ENCODE data around the gene VAMP5. TPM values are rescaled to one million over a fixed set of nuclear protein-coding genes. Genes with fewer than 3 reads are reported as not detected.
A peak's percentile ranks its signal among the peaks of the same experiment; 100 is the strongest.

VAMP5 gene
- total and polyA plus RNA-seq, 9 of the 15 experiments (the other 6 are each of a cell fraction or from before 2014, with no cell fraction given), result 0.54 to 1.9 (median 1.5) TPM; not detected in 2

- no peak for TF ChIP-seq SRSF1 (IDR thresholded peaks at IDR 0.05; ENCODE audit: low read depth, low read length)
- TF ChIP-seq NELFE (IDR thresholded peaks at IDR 0.05; ENCODE audit: insufficient read depth, insufficient read length), result no peak
- no peak for TF ChIP-seq HDAC6 (IDR thresholded peaks at IDR 0.05; ENCODE audit: low read depth, low read length)
- no peak for TF ChIP-seq TAF1 (IDR thresholded peaks at IDR 0.05; ENCODE audit: control insufficient read depth, extremely low read depth, insufficient read depth, low read length, severe bottlenecking)
- TF ChIP-seq ZBTB40 (IDR thresholded peaks at IDR 0.05), result no peak
- no peak for TF ChIP-seq ZBTB40 (CRISPR knock-in tag; IDR thresholded peaks at IDR 0.05)
- no peak for TF ChIP-seq NR2F6 (CRISPR knock-in tag; IDR thresholded peaks at IDR 0.05)
- TF ChIP-seq DMBX1 (CRISPR knock-in tag; IDR thresholded peaks at IDR 0.05; ENCODE audit: borderline replicate concordance), result no peak
- TF ChIP-seq ZNF444 (CRISPR knock-in tag; IDR thresholded peaks at IDR 0.05), result 0 out of 2 replicates have a peak, but pooled peaks have one; percentile 43
- TF ChIP-seq XRCC4 (IDR thresholded peaks at IDR 0.05; ENCODE audit: extremely low read depth, insufficient read depth, insufficient read length), result no peak
- TF ChIP-seq ZNF436 (CRISPR knock-in tag; IDR thresholded peaks at IDR 0.05), result no peak
- TF ChIP-seq ZNF311 (CRISPR knock-in tag; IDR thresholded peaks at IDR 0.05), result no peak
- no peak for TF ChIP-seq ZNF174 (CRISPR knock-in tag; IDR thresholded peaks at IDR 0.05)
- no peak for TF ChIP-seq STAT5A (IDR thresholded peaks at IDR 0.05; ENCODE audit: borderline replicate concordance, low read length)
- no peak for TF ChIP-seq WHSC1 (IDR thresholded peaks at IDR 0.05; ENCODE audit: low read length)
- peak in 1 of 2 experiments; percentile 21 for TF ChIP-seq AFF1 (IDR thresholded peaks at IDR 0.05; ENCODE audit: low read depth in 1 of 2, partially characterized antibody in 2 of 2)
Measured at GRCh38 chr2:85545780-85546240, 38.4 kb upstream of the VAMP5 start (continued).

Measured in K562 (cell line).